ENCODE measurements around the gene TMC2. TPM values are rescaled to one million over a fixed set of nuclear protein-coding genes. Genes with fewer than 3 reads are reported as not detected.

Gene TMC2
- total RNA-seq, 4 donors from 2014 or later: 0.19 TPM; not detected in 3

- Histone ChIP-seq H3K27ac (no peak overlapping the region), H3K4me1 (no peaks in the 10 kb centered on the region), H3K27me3 (peaks cover 0 to 38% (median 0%) of the 10 kb centered on the region in 4 donors), H3K9me3 (peaks cover 0 to 22% (median 0%) of the 10 kb centered on the region in 3 donors), H3K36me3 (no peaks in the 10 kb centered on the region), H3K4me3 (no peak overlapping the region)
- TF ChIP-seq POLR2A (IDR thresholded peaks at IDR 0.05): no peak
- TF ChIP-seq CTCF (IDR thresholded peaks at IDR 0.05): no peak
- intact Hi-C loops (cut with DNase I): no loop called here
- WGBS, 2 donors: 71 to 83% methylated on average over 5 to 6 of the region's 6 CpGs
- DNase-seq: no peak
These were observed 74.0 kb downstream of the TMC2 start for GRCh38 chr20:2610326-2610725.

- 44 to 49% methylated on average over 6 of the region's 6 CpGs for WGBS, 2 donors
- peaks cover 0 to 38% (median 0%) of the 10 kb centered on the region in 4 donors for H3K27me3 ChIP-seq
- peaks cover 0 to 15% (median 0%) of the 10 kb centered on the region in 3 donors for H3K9me3 ChIP-seq
- intact Hi-C loops (cut with DNase I): no loop called here
- TF ChIP-seq CTCF (IDR thresholded peaks at IDR 0.05) (no peak), POLR2A (IDR thresholded peaks at IDR 0.05) (no peak)
- DNase-seq: no peak
- no peak overlapping the region for H3K4me3 ChIP-seq
- no peaks in the 10 kb centered on the region for H3K4me1 ChIP-seq
- H3K27ac ChIP-seq: no peak overlapping the region
- no peaks in the 10 kb centered on the region for H3K36me3 ChIP-seq
These were observed 74.8 kb downstream of the TMC2 start for GRCh38 chr20:2610941-2611720.

- no peak for TF ChIP-seq CTCF (IDR thresholded peaks at IDR 0.05)
- no peak for TF ChIP-seq POLR2A (IDR thresholded peaks at IDR 0.05)
These were observed 75.7 kb downstream of the TMC2 start for GRCh38 chr20:2612073-2612472.

GRCh38 chr20:2616634-2617033, 80.3 kb downstream of the TMC2 start:
- TF ChIP-seq CTCF (IDR thresholded peaks at IDR 0.05): no peak
- TF ChIP-seq POLR2A (IDR thresholded peaks at IDR 0.05): no peak
- Histone ChIP-seq H3K36me3 (no peaks in the 10 kb centered on the region), H3K4me1 (no peaks in the 10 kb centered on the region), H3K27me3 (peaks cover 0 to 50% (median 0%) of the 10 kb centered on the region in 4 donors), H3K4me3 (no peak overlapping the region), H3K27ac (no peak overlapping the region), H3K9me3 (no peaks in the 10 kb centered on the region)
- DNase-seq: no peak
- intact Hi-C loops (cut with DNase I): no loop called here
- 67% methylated on average over 9 of the region's 9 CpGs for WGBS, 2 donors

More at GRCh38 chr20:2612073-2612472, 75.7 kb downstream of the TMC2 start:
- WGBS, 2 donors: 77 to 79% methylated on average over 3 of the region's 3 CpGs
- H3K36me3 ChIP-seq: no peaks in the 10 kb centered on the region
- H3K27ac ChIP-seq: no peak overlapping the region
- DNase-seq: no peak
- no peak overlapping the region for H3K4me3 ChIP-seq
- peaks cover 0 to 8% (median 0%) of the 10 kb centered on the region in 3 donors for H3K9me3 ChIP-seq
- H3K27me3 ChIP-seq: peaks cover 0 to 42% (median 0%) of the 10 kb centered on the region in 4 donors
- intact Hi-C loops (cut with DNase I): no loop called here
- no peaks in the 10 kb centered on the region for H3K4me1 ChIP-seq

- Histone ChIP-seq H3K4me1 (no peaks in the 10 kb centered on the region), H3K27me3 (peaks cover 0 to 50% (median 0%) of the 10 kb centered on the region in 4 donors), H3K36me3 (no peaks in the 10 kb centered on the region), H3K27ac (no peak overlapping the region), H3K9me3 (no peaks in the 10 kb centered on the region), H3K4me3 (no peak overlapping the region)
- no peak for DNase-seq
- TF ChIP-seq POLR2A (IDR thresholded peaks at IDR 0.05) (no peak), CTCF (IDR thresholded peaks at IDR 0.05) (no peak)
- 80 to 86% methylated on average over 8 of the region's 16 CpGs for WGBS, 2 donors
- intact Hi-C loops (cut with DNase I): no loop called here
These were observed 80.8 kb downstream of the TMC2 start for GRCh38 chr20:2617099-2617714.
